Stomach (tissue), 4 donors: Measurements from ENCODE around the gene SRP72.

Experiments used
- EP300 ChIP-seq: sonication (generic); formaldehyde crosslinking; IDR thresholded peaks from one replicate; pipeline ENCODE4 v1.6.1; 2017; ENCODE audit warnings: antibody characterized with exemption
- POLR2A ChIP-seq, 4 donors: fragments of 450-650 bp; IDR thresholded peaks; one replicate each; pipeline ENCODE4 v1.6.1; 2016; ENCODE audit warnings: antibody characterized with exemption in 4 of 4, control low read depth in 2 of 4, mild to moderate bottlenecking in 1 of 4, moderate library complexity in 1 of 4
- POLR2AphosphoS5 ChIP-seq, 3 donors: sonication (generic); formaldehyde crosslinking; IDR thresholded peaks; one replicate each; pipeline ENCODE4 v1.6.1; 2016; ENCODE audit warnings: antibody characterized with exemption in 3 of 3
- TF ChIP-seq, protein P1 (sequence below), 7 experiments: fragments of 450-650 bp in 4 of 7; fragments of 200-600 bp in 3 of 7; sonication (generic) in 3 of 7; IDR thresholded peaks; one replicate each; pipeline ENCODE4 v1.5.1; 2016 to 2019; ENCODE audit warnings: antibody characterized with exemption in 7 of 7, control low read depth in 2 of 7, mild to moderate bottlenecking in 1 of 7

DNA sequence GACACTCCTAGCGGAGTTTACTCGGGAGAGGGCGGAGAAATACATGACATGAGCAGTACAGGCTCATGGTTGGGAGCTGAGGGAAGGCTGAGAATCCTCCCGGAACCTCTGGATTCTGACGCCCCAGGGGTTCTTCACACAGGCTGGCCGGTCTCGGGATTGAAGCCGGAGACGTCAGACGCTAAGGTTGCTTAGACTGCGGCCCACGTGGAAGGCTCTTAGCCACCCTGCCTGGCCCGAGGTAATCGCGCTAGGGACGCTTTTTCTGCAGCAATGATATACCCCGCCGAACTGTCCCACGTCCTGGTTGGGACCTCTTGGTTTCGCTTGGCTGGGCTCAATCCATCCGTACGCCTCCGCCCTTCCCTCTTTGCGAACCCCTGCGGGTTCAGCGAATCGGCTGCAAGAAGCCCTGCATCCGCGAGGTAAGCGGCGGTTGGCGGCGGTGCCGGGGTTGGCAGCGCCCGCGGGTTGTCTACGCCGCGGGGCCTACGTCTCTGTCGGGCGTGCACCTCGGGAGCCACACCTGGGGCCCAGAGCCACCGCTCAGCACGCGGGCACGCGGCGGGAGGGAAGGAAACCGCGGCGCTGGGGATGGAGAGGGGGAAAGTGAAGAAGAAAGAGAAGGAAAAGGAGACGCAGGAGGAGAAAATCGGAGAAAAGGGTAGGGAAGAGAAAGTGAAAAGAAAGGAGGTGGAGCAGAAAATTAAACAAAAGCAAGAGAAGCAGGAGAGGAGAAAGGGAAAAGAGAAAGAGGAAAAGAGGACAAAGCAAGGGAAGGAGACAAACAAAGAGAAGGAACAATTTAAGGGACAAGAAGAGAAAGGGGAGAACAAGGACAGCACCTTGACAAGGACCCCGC, 38.1 kb downstream of the SRP72 start, which contains the start of gene ARL9:
- TF ChIP-seq, protein P1, sequence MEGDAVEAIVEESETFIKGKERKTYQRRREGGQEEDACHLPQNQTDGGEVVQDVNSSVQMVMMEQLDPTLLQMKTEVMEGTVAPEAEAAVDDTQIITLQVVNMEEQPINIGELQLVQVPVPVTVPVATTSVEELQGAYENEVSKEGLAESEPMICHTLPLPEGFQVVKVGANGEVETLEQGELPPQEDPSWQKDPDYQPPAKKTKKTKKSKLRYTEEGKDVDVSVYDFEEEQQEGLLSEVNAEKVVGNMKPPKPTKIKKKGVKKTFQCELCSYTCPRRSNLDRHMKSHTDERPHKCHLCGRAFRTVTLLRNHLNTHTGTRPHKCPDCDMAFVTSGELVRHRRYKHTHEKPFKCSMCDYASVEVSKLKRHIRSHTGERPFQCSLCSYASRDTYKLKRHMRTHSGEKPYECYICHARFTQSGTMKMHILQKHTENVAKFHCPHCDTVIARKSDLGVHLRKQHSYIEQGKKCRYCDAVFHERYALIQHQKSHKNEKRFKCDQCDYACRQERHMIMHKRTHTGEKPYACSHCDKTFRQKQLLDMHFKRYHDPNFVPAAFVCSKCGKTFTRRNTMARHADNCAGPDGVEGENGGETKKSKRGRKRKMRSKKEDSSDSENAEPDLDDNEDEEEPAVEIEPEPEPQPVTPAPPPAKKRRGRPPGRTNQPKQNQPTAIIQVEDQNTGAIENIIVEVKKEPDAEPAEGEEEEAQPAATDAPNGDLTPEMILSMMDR (IDR thresholded peaks at IDR 0.05), result no peak
- TF ChIP-seq POLR2A (IDR thresholded peaks at IDR 0.05) (no peak), POLR2AphosphoS5 (IDR thresholded peaks at IDR 0.05) (peak in 1 of 3 donors; percentile 52), EP300 (no peak)
